HFF-Myc (cell line): ENCODE measurements around the gene THEMIS2.
"Not testable (repeated sequence)": the region's sequence is repeated elsewhere in the genome, so short reads cannot be mapped to it uniquely, and the experiment has no call there.

Experiments used
- DNase-seq: peaks from one replicate; pipeline ENCODE4 v3.0.0-alpha.2; 2011; ENCODE audit warnings: low read depth; ENCODE audit errors: extremely low read depth
- H3K4me3 ChIP-seq: replicated peaks from 2 replicates; pipeline ENCODE4 v1.5.1; 2011; ENCODE audit warnings: low read depth, mild to moderate bottlenecking, control low read depth, low read length
- TF ChIP-seq, protein P1 (sequence below): IDR thresholded peaks from 2 replicates; pipeline ENCODE4 v1.5.1; 2012; ENCODE audit warnings: mild to moderate bottlenecking, low read depth, low read length, control low read depth; ENCODE audit errors: missing control alignments

The THEMIS2 gene

DNA sequence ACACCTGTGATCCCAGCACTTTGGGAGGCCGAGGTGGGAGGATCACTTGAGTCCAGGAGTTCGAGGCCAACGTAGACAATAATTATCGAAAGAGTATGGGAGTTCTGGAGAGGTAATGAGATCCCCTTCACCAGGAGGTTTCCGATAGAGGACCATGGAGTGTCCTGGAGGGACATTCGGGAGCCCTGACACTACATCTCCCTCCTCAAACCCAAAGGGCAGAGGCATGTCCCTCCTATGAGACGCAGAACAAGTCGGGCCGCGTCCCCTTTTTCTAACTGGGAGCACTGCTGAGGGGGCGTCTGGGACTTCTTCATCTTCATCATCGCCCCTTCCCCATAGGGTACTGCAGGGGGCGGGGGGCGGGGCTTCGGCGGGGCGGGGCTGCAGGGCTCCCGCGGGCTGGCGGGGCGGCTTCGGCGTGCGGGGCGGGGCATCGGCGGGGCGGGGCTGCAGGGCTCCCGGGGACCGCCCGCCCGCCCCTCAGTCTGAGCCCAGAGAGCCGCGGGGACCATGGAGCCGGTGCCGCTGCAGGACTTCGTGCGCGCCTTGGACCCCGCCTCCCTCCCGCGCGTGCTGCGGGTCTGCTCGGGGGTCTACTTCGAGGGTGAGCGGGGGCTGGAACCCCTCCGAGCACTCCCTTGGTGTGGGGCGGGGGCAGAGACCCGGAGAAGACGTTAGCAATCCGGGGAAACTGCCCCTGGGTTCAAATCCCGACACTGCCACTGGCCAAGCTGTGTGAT, at the start of gene THEMIS2:
TSS of gene THEMIS2 (plus strand) at position 486 of the 743 bp plus-strand sequence. CDS start at position 514, 28 bp downstream.
- TF ChIP-seq, protein P1, sequence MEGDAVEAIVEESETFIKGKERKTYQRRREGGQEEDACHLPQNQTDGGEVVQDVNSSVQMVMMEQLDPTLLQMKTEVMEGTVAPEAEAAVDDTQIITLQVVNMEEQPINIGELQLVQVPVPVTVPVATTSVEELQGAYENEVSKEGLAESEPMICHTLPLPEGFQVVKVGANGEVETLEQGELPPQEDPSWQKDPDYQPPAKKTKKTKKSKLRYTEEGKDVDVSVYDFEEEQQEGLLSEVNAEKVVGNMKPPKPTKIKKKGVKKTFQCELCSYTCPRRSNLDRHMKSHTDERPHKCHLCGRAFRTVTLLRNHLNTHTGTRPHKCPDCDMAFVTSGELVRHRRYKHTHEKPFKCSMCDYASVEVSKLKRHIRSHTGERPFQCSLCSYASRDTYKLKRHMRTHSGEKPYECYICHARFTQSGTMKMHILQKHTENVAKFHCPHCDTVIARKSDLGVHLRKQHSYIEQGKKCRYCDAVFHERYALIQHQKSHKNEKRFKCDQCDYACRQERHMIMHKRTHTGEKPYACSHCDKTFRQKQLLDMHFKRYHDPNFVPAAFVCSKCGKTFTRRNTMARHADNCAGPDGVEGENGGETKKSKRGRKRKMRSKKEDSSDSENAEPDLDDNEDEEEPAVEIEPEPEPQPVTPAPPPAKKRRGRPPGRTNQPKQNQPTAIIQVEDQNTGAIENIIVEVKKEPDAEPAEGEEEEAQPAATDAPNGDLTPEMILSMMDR, result no peak
- H3K4me3 ChIP-seq, result peak within 1 kb of the TSS; percentile 57
- no peak for DNase-seq

- no peak overlapping the region for H3K4me3 ChIP-seq
- TF ChIP-seq, protein P1, result no peak
- DNase-seq, result no peak
These were observed 48.6 kb upstream of the THEMIS2 start for GRCh38 chr1:27823784-27824183.

GRCh38 chr1:27824411-27824810, 47.9 kb upstream of the THEMIS2 start:
- DNase-seq, result no peak
- TF ChIP-seq, protein P1, result no peak
- H3K4me3 ChIP-seq, result no peak overlapping the region

GRCh38 chr1:27829339-27829960, 42.9 kb upstream of the THEMIS2 start:
- not testable (repeated sequence) for DNase-seq, H3K4me3 ChIP-seq

- DNase-seq, result peak; percentile 88
- TF ChIP-seq, protein P1, result no peak
- peak within 1 kb of the TSS; percentile 85 for H3K4me3 ChIP-seq
These were observed 41.5 kb upstream of the THEMIS2 start, which contains the start of gene PPP1R8 for GRCh38 chr1:27830621-27831440. TSS of gene PPP1R8 (plus strand) at chr1:27830782. CDS start at chr1:27830836, 54 bp downstream.

GRCh38 chr1:27831568-27832410, 40.6 kb upstream of the THEMIS2 start:
- no peak for DNase-seq
- peak overlapping the region; percentile 85 for H3K4me3 ChIP-seq
- TF ChIP-seq, protein P1, result no peak
